ENCODE measurements around the gene C1orf52. TPM values are rescaled to one million over a fixed set of nuclear protein-coding genes. Genes with fewer than 3 reads are reported as not detected.

Gene C1orf52
- total and polyA plus RNA-seq, 9 of the 15 experiments (the other 6 are each of a cell fraction or from before 2014, with no cell fraction given): 17.0 to 38.5 (median 33.0) TPM

GRCh38 chr1:85224734-85225623, 34.5 kb downstream of the C1orf52 start (continued):
- TF ChIP-seq CTCFL (IDR thresholded peaks at IDR 0.05; ENCODE audit: borderline replicate concordance, insufficient read depth, low read depth, low read length, poor library complexity, severe bottlenecking) (no peak), POLR2A (conservative IDR thresholded peaks at IDR 0.05) (no peak), ZNF644 (tag; IDR thresholded peaks at IDR 0.05; ENCODE audit: low read depth) (peak; percentile 86), CREB1 (IDR thresholded peaks at IDR 0.05) (peak; percentile 69; the same call in 1 of the 2 replicates), CREB1 (CRISPR knock-in tag; IDR thresholded peaks at IDR 0.05) (no peak; the same call in 1 of the 2 replicates), RAD21 (CRISPR knock-in tag; conservative IDR thresholded peaks at IDR 0.05 in 1 of 2, IDR thresholded peaks at IDR 0.05 in 1 of 2) (no peak), ZNF589 (CRISPR knock-in tag; IDR thresholded peaks at IDR 0.05; ENCODE audit: low read depth) (peak; percentile 75), HDAC1 (IDR thresholded peaks at IDR 0.05) (peak; percentile 85 to 96; a peak in 3 of 4 replicates), PTRF (tag; IDR thresholded peaks at IDR 0.05) (no peak), SMAD3 (CRISPR knock-in tag; conservative IDR thresholded peaks at IDR 0.05) (0 out of 2 replicates have a peak, but pooled peaks have one; percentile 23), PRPF4 (IDR thresholded peaks at IDR 0.05; ENCODE audit: insufficient read depth, low read depth, low read length, poor library complexity, severe bottlenecking) (no peak), THRB (CRISPR knock-in tag; conservative IDR thresholded peaks at IDR 0.05) (no peak), TFE3 (CRISPR knock-in tag; IDR thresholded peaks at IDR 0.05) (no peak), ELK3 (CRISPR knock-in tag; IDR thresholded peaks at IDR 0.05) (0 out of 2 replicates have a peak, but pooled peaks have one; percentile 27), ZNF444 (CRISPR knock-in tag; IDR thresholded peaks at IDR 0.05) (0 out of 2 replicates have a peak, but pooled peaks have one; percentile 37), ZBTB49 (CRISPR knock-in tag; IDR thresholded peaks at IDR 0.05; ENCODE audit: borderline replicate concordance) (no peak), POLR2B (IDR thresholded peaks at IDR 0.05; ENCODE audit: low read depth, partially characterized antibody) (no peak), NFRKB (IDR thresholded peaks at IDR 0.05; ENCODE audit: low read depth) (no peak)
